GM19035 (cell line): ENCODE measurements around the gene KPNA4.
A peak's percentile ranks its signal among the peaks of the same experiment; 100 is the strongest.
"Not testable (repeated sequence)": the region's sequence is repeated elsewhere in the genome, so short reads cannot be mapped to it uniquely, and the experiment has no call there.

Experiments used
- ATAC-seq: cut with Tn5 transposase; IDR thresholded peaks from one replicate; pipeline ENCODE4 v1.9.1; 2021; ENCODE audit not compliant: unreplicated experiment

KPNA4 gene

DNA sequence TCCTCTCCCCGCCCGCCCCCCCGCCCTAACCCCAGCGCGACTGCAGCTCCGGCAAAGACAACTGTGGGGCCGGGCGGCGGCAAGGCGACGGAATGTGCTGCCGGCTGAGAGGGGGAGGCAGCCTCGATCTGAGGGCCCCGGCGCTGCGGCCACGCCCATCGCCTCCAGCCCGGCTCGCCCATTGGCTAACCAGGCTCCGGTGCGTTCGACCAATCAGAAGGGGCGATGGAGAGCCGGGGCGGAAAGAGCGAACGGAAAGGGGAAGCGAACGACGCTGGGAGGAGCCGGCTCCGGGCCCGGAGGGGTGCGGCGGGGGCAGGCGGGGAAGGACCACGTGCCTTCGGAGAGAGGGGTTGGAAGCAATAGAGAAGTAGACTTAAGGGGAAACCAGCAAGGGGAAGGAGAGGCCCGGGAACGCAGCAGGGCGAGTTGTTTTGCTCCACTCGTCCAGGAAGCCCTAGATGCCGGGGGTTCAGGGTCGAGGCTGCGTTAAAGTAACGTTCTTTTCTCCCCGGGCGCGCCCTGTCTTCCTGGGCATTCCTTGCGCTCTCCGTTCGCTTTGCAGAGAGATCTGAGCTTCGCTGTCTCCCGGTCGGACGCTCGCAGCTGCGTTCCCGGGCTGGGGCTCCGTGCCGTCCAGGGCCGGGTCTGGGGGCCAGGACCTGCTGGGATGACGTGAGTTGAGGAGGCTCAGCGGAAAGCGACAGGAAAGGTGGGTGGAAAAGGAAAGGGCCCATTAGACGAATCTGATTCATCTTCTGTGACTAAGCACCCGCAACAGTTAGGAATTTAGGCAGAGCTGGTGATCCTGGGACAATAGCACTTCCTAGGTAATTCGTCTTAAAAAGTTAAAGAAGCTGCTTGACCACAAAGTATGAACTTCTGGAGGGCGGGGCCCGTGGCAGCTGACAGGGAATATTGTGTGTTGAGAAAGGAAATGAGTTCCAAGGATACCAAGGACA is at the start of gene KPNA4:
Gene KPNA4, minus strand, starts transcription at position 130 of the 962 bp plus-strand sequence. CDS start 289 bp downstream, outside the sequence.
- ATAC-seq: peak; percentile 93

- ATAC-seq: no peak
Observed at GRCh38 chr3:160613661-160614060, 48.3 kb upstream of the KPNA4 start.

- ATAC-seq: no peak
Observed at GRCh38 chr3:160612386-160613075, 47.2 kb upstream of the KPNA4 start.

DNA sequence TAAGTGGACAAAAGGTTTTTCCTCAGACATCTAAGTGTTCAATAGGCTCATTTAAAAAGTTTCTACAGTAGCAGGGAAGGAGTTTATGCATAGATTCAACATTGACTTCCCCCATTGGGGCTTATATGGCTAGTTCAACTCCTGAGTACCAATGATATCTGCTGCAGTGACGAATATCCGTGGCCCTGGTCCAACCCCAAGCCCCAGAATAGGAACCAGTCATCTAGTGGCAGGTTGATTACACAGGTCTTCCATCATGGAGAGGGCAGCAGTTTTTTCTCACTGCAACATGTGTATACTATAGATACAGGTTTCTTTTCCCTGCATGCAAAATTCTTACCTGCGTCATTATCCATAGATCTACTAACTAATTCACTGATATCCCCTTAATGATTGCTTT is 45.8 kb upstream of the KPNA4 start:
- no peak for ATAC-seq

- ATAC-seq: no peak
Observed at GRCh38 chr3:160608870-160609269, 43.5 kb upstream of the KPNA4 start.

GRCh38 chr3:160607826-160608225 is 42.5 kb upstream of the KPNA4 start:
- no peak for ATAC-seq

DNA sequence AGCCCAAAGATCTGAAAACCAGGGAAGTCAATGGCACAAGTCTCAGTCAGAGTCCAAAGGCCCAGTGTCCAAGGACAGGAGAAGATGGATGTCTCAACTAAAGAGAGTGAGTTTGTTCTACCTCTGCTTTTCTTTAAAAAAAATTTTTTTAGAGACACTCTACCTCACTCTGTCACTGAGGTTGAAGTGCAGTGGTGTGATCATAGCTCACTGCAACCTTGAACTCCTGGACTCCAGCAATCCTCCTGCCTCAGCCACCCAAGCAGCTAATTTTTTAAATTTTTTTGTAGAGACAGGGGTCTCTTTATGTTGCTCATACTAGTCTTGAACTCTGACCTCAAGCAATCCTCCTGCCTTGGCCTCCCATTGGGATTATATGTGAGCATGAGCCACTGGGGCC is 39.9 kb upstream of the KPNA4 start:
- no peak for ATAC-seq

GRCh38 chr3:160603845-160604244 is 38.5 kb upstream of the KPNA4 start:
- not testable (repeated sequence) for ATAC-seq

- no peak for ATAC-seq
Observed at GRCh38 chr3:160602259-160602658, 36.9 kb upstream of the KPNA4 start.

GRCh38 chr3:160601288-160601687 is 35.9 kb upstream of the KPNA4 start:
- ATAC-seq: no peak

GRCh38 chr3:160598865-160599264 is 33.5 kb upstream of the KPNA4 start:
- no peak for ATAC-seq

GRCh38 chr3:160588023-160588422 is 22.7 kb upstream of the KPNA4 start:
- ATAC-seq: no peak

GRCh38 chr3:160587105-160587504 is 21.7 kb upstream of the KPNA4 start:
- ATAC-seq: no peak

GRCh38 chr3:160586679-160587078 is 21.3 kb upstream of the KPNA4 start:
- ATAC-seq: no peak

DNA sequence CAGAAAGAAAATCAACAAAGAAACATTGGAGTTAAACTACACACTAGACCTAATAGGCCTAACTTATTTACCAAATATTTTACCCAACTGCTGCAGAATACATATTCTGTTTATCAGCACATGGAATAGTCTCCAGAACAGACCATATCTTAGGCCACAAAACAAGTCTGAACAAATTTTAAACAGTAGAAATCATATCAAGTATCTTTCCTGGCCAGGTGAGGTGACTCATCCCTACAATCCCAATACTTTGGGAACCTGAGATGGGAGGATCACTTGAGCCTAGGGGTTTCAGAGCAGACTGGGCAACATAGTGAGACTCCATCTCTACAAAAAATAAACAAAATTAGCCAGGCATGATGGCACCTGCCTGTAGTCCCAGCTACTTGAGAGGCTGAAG is 18.1 kb upstream of the KPNA4 start:
- ATAC-seq: no peak

GRCh38 chr3:160580938-160581337 is 15.6 kb upstream of the KPNA4 start:
- ATAC-seq: no peak

- ATAC-seq: no peak
Observed at GRCh38 chr3:160577556-160578195, 12.3 kb upstream of the KPNA4 start.

GRCh38 chr3:160577093-160577492 is 11.7 kb upstream of the KPNA4 start:
- ATAC-seq: no peak

DNA sequence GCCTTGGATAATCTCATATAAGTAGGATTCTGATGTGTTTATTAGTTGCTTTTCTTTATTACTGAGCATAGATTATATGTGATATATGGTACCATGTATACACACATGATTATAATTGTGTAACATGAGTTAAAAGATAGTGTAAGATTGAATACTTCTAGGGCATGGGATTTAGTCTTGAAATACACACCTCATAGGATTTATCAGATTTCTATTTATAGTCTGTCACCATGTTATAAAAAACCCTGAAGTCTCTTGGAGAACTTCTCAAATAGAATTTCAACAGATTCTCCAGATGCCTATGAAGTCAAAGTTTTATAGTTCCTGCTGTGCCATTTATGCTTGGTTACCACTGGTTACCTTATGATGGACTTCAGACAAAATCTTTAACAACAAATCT is 11.2 kb upstream of the KPNA4 start:
- ATAC-seq: no peak

DNA sequence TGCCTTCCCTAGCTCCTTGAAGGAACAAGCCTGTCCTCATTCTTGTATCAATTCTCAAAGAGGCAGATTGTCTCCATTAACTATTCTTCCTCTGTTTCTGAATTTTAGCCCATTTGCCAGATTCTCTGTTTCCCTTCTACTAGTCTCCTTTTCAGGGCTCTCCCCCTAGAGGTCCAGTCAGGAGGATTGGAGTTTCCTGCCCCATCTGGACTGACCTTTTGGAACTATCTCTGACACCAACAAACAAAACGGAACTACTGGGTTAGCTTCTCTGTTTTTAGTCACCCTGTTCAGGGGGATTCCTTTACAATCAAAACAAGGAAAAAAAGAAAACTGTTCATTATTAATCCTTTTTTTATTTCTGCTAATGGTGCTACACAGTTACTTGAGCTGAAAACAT is 10.2 kb upstream of the KPNA4 start:
- ATAC-seq: no peak

DNA sequence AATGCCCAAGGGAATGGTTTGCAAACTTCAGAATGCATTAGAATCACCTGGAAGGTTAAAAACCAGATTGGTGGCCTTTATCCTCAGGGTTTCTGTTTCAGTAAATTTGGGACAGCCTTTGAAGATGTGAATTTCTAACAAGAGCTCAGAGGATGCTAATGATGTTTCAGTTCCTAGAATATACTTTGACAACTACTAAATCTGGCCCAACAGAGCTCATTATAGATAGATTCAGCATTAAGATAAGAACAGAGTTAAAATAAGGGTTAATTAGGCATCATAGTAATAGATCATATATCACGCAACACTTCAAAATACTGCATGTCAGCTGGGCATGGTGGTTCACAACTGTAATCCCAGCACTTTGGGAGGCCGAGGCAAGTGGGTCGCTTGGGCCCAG is 9.3 kb upstream of the KPNA4 start:
- ATAC-seq: no peak
